GM18858 (cell line): ENCODE results near the gene HOXB9.

Experiments used
- ATAC-seq: cut with Tn5 transposase; IDR thresholded peaks from one replicate; pipeline ENCODE4 v1.9.1; 2021; ENCODE audit not compliant: unreplicated experiment

Gene HOXB9

DNA sequence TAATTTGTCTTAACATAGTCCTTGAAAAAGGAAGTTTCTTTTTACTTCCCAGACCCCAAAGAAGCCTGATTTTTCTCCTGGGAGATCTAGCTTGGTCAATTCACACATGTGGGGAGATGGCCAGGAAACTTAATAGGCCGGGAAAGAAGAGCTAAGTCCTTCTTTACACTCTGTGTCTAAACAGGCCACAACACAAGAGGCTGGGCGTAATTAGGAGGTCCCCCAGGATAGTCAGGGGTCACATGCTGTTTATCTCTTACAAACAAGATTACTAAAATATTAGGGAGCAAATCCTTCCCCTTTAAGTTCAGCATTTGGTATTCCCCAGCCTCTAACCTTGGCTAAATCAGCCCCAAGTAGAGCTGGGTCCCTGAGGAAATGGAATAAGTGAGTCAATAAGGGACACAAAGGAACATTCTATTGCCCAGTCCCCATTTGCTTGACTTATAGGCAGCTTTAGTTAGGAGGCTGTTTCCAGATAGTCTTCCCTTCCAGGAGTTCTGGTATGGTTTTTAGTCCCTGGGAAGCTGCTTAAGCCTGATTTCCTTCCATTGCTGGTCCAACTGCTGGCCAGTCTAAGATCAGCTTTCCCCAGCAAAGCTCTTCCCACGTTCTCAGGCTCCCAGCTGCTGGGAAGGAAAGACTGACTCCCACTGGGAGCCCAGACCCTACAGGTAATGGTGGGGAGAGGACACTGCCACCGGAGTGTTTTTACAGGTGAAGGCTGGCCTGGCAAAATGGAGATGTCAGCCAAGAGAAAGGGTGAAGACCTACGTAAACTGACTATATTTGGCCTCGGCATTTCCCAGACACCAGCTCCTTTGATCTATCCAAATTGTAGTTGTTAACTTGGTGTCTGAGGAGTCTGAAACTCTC, 14.1 kb upstream of the HOXB9 start:
- no peak for ATAC-seq

DNA sequence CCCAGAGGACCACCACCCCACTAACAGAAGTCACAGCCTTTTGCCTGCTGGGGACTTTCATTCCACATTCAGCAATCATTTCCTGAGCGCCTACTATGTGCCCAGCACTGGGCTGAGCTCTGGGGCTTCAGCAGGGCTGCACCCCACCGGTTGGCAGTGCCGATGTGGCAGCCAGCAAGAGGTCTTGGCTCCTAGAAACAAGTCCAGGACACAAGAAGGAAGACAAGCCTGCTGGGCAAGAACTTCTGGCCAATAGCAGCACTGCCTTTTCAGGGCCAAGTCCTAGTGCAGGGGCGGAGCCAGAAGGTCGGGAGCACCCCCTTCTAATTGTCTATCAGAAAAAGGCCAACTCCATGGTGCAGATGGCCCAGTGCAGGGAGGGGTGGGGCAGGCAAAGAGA, 13.0 kb upstream of the HOXB9 start:
- no peak for ATAC-seq

DNA sequence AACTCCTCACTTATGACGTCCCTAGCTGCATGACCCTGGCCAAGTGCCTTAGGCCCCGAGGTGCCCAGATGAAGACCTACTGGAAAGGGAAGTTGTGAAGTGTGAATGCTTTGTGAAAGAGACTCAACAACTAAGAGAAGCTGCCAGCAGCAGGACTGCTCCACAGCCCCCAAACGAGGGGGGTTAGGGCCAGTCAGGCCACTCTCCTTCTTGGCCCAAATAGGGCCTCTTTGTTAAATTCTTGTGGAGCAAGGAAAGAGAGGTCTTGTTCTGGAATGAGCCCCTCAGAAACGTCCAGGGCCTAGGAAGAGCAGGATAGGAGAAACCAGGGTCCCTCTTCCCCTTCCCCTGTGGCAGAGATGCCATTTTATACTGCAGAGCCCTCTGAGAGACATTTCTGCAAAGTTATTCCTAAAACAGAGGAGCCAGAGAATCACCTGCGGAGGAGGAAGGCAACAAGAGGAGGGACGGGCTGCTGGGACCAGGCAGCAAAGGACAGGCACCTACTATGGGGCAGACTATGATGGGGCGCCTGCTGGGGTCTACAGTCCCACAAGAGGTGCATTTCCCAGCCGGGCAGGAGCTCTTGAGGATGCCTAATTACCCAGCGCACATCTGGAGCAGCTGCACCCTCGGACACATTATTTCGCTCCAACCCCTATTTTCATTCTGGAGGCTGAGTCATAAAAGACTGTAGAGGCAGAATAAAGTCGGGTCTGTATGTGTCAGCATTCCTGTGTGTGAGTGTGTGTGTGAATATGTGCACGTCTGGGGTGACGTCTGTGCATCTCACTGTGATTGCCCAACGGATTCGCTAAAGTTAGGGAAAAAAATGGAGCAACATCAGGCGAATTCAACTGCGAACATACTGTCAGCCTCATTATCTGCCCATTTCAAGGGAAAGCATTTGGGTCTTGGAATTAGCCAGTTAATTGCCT, 11.4 kb upstream of the HOXB9 start:
- no peak for ATAC-seq

GRCh38 chr17:48636177-48637018, 10.2 kb upstream of the HOXB9 start:
- no peak for ATAC-seq

- no peak for ATAC-seq
Observed at GRCh38 chr17:48634493-48635208, 8.5 kb upstream of the HOXB9 start.

DNA sequence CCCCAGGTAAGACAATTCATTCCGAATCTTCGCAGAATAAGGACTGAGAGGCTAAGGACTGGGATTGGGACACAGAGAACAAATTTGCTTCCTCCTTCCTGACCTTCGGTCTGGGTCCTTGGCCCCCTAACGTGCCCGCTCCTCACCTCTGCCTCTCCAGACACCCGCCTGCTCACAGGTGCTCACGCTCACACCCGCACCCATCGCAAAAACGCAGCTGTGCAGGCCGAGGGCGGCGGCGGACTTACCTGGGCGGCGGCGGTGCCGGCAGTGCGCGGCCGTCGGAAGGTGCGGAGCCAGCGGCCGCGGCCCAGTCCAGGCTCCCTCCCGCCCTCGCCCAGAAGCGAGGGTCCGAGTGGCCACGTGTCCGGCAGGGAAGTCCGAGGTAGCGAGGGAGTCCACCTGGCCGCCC, 7.1 kb upstream of the HOXB9 start:
- no peak for ATAC-seq

DNA sequence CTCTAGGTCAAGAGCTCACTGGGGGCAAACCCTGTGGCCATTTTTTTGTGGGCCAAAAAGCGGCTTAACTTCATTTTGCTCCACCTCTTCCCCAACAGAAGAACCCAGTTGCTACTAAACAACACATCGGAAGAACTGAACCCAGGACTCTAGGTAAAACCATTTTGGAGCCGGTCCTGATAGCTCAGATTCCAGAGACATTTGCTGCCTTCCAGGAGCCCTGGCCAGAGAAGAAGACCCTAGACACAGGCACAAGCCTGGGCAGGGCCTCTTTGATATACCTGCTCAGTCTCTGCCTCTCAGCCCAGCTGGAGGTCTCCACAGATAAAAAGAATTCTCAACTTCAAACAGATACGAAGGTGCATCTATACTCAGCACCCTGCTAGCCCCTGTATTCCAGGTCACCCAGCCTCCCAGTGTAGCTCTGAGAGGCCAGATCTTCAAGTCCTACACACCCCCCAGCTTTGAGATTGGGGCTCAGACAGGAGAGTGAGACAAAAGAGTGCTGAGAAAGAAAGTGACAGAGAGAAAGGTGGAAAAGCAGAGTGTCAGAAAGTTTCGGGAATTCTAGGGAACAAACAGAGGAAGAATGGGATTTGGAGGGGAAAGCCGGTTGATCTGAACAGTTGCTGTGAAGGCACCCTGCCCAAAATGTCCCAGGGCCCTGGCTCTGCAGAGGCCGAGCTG, 6.6 kb upstream of the HOXB9 start:
- ATAC-seq: no peak

DNA sequence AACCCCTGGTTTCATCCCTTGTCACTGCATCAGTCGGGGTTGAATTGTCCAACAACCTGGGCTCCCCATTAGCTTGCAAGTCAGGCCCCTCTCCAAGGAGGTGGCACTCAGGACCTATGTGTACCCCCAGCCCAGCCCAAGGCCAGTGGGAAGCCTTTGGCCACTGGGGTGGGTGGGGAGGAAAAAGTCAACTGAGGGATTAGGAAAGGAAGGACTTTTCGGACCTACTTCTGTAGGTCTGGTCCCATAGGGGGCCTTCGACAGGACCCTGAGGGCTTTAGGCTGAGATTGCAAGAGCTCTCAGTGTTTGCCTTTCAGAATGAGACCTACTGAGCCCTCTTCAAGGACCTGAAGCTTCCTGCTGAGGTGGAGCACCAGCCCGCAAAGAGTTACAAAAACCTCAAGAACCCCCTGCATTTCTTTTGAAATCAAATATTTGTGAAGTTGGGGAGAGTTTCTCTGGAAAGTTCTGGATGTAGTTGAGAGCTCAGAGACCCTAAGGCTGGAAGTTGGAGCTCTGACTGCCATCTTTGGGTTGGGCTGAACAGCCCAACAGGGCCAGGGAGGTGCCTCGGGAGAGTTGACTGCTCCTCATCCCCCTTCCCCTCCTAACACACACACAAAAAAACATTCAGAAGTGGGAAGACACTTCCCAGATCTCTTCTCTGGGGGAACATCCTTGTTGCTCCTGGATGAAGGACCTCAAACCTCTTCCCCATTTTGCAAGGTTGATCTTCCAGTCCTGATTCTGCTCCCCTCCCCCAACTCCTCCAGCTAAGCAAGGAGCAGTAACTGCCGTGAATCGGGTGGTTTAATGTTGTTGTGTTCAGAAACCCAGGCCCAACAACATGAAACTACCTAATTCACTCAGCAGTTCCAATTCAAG, 5.8 kb upstream of the HOXB9 start:
- no peak for ATAC-seq

DNA sequence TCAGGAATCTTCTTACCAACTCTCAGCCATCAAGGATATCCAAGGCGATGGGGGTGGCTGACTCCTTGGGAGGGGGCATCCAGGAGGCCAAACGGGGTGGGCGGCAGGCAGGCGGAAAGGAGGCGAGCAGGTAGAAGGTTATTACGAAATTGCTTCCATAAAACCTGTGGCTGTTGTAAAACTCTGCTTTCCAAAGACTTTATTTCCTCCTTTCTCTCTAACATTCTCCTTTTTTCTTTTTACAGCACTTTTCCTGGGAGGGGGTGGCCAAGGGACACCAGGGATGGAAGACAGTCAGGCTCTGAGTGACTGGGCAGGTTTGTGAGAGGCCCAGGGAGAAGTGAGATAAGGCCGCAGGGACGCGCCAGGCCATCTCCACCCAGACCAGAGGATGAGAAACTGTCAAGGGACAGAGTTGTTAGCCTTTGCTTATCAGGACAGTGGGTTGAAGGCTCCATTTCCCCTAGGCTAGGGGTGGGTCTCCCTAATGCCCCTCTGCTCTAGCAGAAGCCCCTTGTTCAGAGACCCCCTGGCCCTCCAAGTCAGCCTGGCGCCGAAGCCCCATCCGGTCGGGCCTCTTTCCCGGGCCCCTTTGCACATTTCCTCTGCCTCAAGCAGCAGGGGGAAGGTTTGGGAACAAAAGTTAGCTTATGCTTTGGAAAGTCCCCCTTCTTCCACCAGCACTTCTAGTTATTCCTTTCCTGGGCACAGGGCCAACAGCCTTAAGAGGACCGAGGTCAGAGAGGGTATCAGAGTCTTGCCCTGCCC, 5.0 kb upstream of the HOXB9 start:
- ATAC-seq: no peak

DNA sequence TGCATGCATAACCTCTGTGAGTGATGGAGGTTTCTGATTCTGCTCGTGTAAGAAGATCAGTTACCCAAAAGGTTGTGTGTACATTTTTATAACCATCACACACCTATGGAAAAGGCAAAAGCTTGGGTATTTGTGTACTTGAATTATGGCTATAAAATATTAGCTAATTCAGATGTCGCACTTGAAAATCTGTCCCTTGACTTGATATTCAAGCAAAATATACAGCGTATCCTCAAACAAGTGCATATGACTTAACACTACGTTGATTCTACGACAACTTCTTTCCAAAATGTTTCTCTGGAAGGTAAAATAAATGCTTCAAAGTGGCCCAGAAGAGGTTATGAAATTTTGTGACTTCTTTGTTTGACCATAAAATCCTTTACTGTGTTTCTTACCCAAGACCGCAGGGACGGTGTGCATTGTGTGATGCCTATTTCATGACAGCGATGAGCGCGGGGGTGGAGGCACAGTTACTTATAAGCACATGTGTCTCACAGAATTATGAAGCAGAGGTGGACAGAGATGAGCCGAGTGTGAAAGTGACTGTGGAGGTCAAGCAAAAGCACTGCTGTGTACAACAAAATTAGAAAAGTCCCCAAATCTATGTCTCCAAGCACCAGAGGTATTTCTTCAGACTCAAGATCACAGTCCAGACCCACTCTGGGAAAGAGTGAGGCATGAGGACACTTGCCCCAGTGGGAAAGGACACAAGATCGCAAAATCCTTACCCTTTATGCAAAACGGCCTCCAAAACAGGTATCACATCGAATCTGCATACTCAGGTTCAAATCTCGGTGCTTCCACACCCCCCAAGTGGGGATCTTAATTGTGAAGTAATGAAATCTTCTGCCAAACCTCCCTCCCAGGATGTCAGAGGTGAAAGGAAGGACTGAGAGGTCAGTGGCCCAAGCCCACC, 4.1 kb upstream of the HOXB9 start:
- no peak for ATAC-seq

DNA sequence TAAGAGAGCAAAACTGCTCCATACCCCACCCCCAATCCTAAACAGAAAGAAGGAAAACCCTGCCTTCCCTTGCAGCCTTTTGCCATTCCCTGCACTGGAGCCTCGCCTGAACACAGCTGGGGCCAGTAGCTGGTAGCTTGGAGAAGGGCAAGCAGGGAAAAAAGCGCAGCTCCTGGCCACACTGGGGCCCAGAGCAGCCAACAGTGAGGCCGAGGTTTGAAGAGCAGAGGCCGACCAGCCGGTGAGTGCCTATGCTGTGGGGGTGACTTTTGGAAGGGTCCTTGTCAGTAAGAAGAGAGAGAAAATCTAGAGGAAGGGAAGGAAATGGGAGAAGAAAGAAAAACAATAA, 3.2 kb upstream of the HOXB9 start:
- no peak for ATAC-seq

GRCh38 chr17:48628649-48629410, 2.7 kb upstream of the HOXB9 start:
- no peak for ATAC-seq

DNA sequence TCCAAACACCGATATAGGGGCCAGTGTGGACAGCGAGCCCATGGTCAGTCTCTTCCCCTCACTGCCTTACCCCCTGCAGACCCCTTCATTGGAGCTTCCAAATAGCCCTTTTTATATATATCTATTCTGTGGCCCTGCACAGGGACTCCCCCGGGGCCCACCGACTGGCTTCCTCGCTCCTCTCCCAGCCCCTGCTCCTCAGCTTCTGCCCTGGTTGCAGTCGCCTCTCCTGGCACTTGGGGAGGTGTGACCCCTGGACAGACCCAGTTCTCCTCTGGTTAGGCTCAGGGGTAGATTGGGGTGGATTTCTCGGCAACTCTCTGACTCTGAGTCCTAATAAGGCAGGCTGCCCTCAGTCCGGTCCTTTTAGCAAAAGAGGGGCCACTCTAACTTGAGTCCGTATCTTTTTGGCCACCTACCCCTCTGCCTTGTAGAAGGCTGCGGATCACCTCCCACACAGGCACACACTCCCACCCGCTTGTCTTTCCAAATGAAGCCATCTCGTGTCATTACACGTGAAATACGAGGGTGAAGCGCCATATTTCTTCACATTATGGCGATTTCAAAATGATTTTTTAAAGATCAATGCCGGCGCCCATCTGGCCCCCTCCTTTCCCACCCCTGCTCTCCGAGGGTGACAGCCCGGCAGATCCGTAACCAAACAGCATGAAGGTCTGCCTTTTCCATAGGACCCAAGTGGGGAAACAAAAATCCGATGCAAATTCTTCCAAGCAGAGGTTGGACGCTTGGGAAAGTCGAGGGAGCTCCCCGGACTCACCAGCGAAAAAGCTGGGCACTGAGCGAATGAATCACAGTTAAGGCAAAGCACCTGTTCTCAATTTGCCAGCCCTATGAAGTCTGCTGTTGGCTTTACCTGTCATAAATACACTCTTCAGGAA, 1.7 kb upstream of the HOXB9 start:
- no peak for ATAC-seq

GRCh38 chr17:48627118-48627597, 1.0 kb upstream of the HOXB9 start:
- no peak for ATAC-seq
